Neural progenitor cell (in vitro differentiated cells): ENCODE data around the gene TBX10. TPM values are rescaled to one million over a fixed set of nuclear protein-coding genes. Genes with fewer than 3 reads are reported as not detected.

Experiments used
- DNase-seq: peaks from one replicate; pipeline ENCODE4 v3.0.0-alpha.2; 2016; ENCODE audit warnings: low spot score
- H2AFZ ChIP-seq: fragments of 200-600 bp; sonication (generic); replicated peaks from 2 replicates; pipeline ENCODE4 v1.6.1; 2016; ENCODE audit warnings: antibody characterized with exemption
- H3F3A ChIP-seq: fragments of 200-600 bp; sonication (generic); 2 replicates; pipeline ENCODE4 v1.6.1; 2016; ENCODE audit warnings: antibody characterized with exemption, low read depth
- H3K27ac ChIP-seq: fragments of 200-600 bp; sonication (generic); 2 replicates; pipeline ENCODE4 v1.5.1; 2016; ENCODE audit warnings: mild to moderate bottlenecking
- H3K27me3 ChIP-seq: fragments of 200-600 bp; sonication (generic); 2 replicates; pipeline ENCODE4 v1.6.1; 2016; ENCODE audit warnings: mild to moderate bottlenecking, moderate library complexity
- H3K36me3 ChIP-seq: fragments of 200-600 bp; sonication (generic); 2 replicates; pipeline ENCODE4 v1.5.1; 2016
- H3K4me1 ChIP-seq: fragments of 200-600 bp; sonication (generic); 2 replicates; pipeline ENCODE4 v1.6.1; 2016; ENCODE audit warnings: mixed run types
- H3K4me2 ChIP-seq: fragments of 200-600 bp; sonication (generic); 2 replicates; pipeline ENCODE4 v1.6.1; 2016
- H3K4me3 ChIP-seq: fragments of 200-600 bp; sonication (generic); 2 replicates; pipeline ENCODE4 v1.5.1; 2016
- H3K79me2 ChIP-seq: fragments of 200-600 bp; sonication (generic); 2 replicates; pipeline ENCODE4 v1.6.1; 2016; ENCODE audit warnings: low read depth
- H3K9ac ChIP-seq: fragments of 200-600 bp; sonication (generic); 2 replicates; pipeline ENCODE4 v1.6.1; 2016
- H3K9me3 ChIP-seq: fragments of 200-600 bp; sonication (generic); 2 replicates; pipeline ENCODE4 v1.5.1; 2016; ENCODE audit warnings: low read depth
- H4K20me1 ChIP-seq: fragments of 200-600 bp; sonication (generic); 2 replicates; pipeline ENCODE4 v1.6.1; 2016; ENCODE audit warnings: low read depth
- H3K27ac Mint-ChIP-seq: 3 replicates; pipeline ENCODE4 v1.8.0; 2021; ENCODE audit warnings: mixed read lengths
- H3K27me3 Mint-ChIP-seq: 2 replicates; pipeline ENCODE4 v1.8.0; 2022; ENCODE audit warnings: low read depth, mild to moderate bottlenecking, inconsistent platforms, moderate library complexity, mixed read lengths; ENCODE audit not compliant: insufficient read depth
- H3K36me3 Mint-ChIP-seq: 3 replicates; pipeline ENCODE4 v1.8.0; 2021; ENCODE audit warnings: mixed read lengths
- H3K4me1 Mint-ChIP-seq: 3 replicates; pipeline ENCODE4 v1.8.0; 2021; ENCODE audit warnings: mixed read lengths
- H3K4me3 Mint-ChIP-seq: 3 replicates; pipeline ENCODE4 v1.8.0; 2021; ENCODE audit warnings: mild to moderate bottlenecking, moderate library complexity, mixed read lengths
- H3K9me3 Mint-ChIP-seq: 3 replicates; pipeline ENCODE4 v1.8.0; 2020; ENCODE audit warnings: mixed read lengths
- CTCF ChIP-seq: fragments of 200-600 bp; sonication (generic); IDR thresholded peaks from 2 replicates; pipeline ENCODE4 v1.5.1; 2017; ENCODE audit warnings: antibody characterized with exemption, mild to moderate bottlenecking
- EZH2 ChIP-seq: fragments of 200-600 bp; sonication (generic); IDR thresholded peaks from 2 replicates; pipeline ENCODE4 v1.6.1; 2017; ENCODE audit warnings: antibody characterized with exemption, mild to moderate bottlenecking, moderate library complexity
- EZH2phosphoT487 ChIP-seq: fragments of 200-600 bp; sonication (generic); IDR thresholded peaks from 2 replicates; pipeline ENCODE4 v1.6.1; 2017; ENCODE audit warnings: antibody characterized with exemption
- total RNA-seq: library from RNA; depleted of rRNA; stranded (reverse); fragments of >200 nt; gene quantifications from 2 replicates; pipeline ENCODE4 v1.2.3, GENCODE V29; 2015; ENCODE audit warnings: low replicate concordance

Gene TBX10
- total RNA-seq, 1 donor from 2014 or later = not detected

- Mint-ChIP-seq H3K9me3 (peaks cover 4% of the 10 kb centered on the region), H3K4me1 (peaks cover 40% of the 10 kb centered on the region)
Measured at GRCh38 chr11:67617243-67617953, 22.2 kb downstream of the TBX10 start.

GRCh38 chr11:67616431-67617242 is 22.9 kb downstream of the TBX10 start:
- Histone ChIP-seq H3K79me2 (peaks cover 18% of the 10 kb centered on the region), H3K27me3 (no peaks in the 10 kb centered on the region), H3K27ac (no peak overlapping the region), H3K4me2 (no peak overlapping the region), H2AFZ (no peak overlapping the region), H3F3A (peaks cover 21% of the 10 kb centered on the region), H3K9ac (no peak overlapping the region), H3K9me3 (no peaks in the 10 kb centered on the region), H3K36me3 (no peaks in the 10 kb centered on the region), H3K4me3 (no peak overlapping the region), H3K4me1 (peaks cover 24% of the 10 kb centered on the region), H4K20me1 (peaks cover 9% of the 10 kb centered on the region)
- Mint-ChIP-seq H3K36me3 (peaks cover 12% of the 10 kb centered on the region), H3K27ac (no peak overlapping the region), H3K4me3 (no peak overlapping the region), H3K27me3 (peaks cover 22% of the 10 kb centered on the region), H3K9me3 (peaks cover 4% of the 10 kb centered on the region), H3K4me1 (peaks cover 32% of the 10 kb centered on the region)
- no peak for DNase-seq
- TF ChIP-seq EZH2phosphoT487 = no peak
- TF ChIP-seq EZH2 = no peak
- no peak for TF ChIP-seq CTCF

More at GRCh38 chr11:67617243-67617953, 22.2 kb downstream of the TBX10 start:
- Histone ChIP-seq H3K27me3 (no peaks in the 10 kb centered on the region), H3K9me3 (no peaks in the 10 kb centered on the region), H3K4me2 (no peak overlapping the region), H2AFZ (no peak overlapping the region), H3K9ac (no peak overlapping the region), H4K20me1 (peaks cover 15% of the 10 kb centered on the region), H3F3A (peaks cover 26% of the 10 kb centered on the region), H3K27ac (no peak overlapping the region), H3K4me1 (peaks cover 24% of the 10 kb centered on the region), H3K36me3 (no peaks in the 10 kb centered on the region), H3K4me3 (no peak overlapping the region), H3K79me2 (peaks cover 24% of the 10 kb centered on the region)
- no peak overlapping the region for H3K27ac Mint-ChIP-seq
- peak overlapping the region; percentile 48 for H3K4me3 Mint-ChIP-seq
- no peak for DNase-seq
- H3K36me3 Mint-ChIP-seq = peaks cover 12% of the 10 kb centered on the region
- TF ChIP-seq EZH2phosphoT487 (no peak), CTCF (no peak), EZH2 (no peak)
- H3K27me3 Mint-ChIP-seq = peaks cover 25% of the 10 kb centered on the region

- TF ChIP-seq EZH2phosphoT487 = no peak
- TF ChIP-seq EZH2 = no peak
- TF ChIP-seq CTCF = no peak
- H3K79me2 ChIP-seq = peaks cover 10% of the 10 kb centered on the region
- peaks cover 13% of the 10 kb centered on the region for H3F3A ChIP-seq
- no peak for DNase-seq
- H4K20me1 ChIP-seq = peaks cover 1% of the 10 kb centered on the region
- H3K9me3 ChIP-seq = no peaks in the 10 kb centered on the region
- H3K4me2 ChIP-seq = no peak overlapping the region
- no peak overlapping the region for H2AFZ ChIP-seq
- H3K4me1 Mint-ChIP-seq = peaks cover 26% of the 10 kb centered on the region
- H3K4me3 ChIP-seq = no peak overlapping the region
- no peak overlapping the region for H3K27ac ChIP-seq
- no peaks in the 10 kb centered on the region for H3K27me3 ChIP-seq
- peaks cover 12% of the 10 kb centered on the region for H3K36me3 Mint-ChIP-seq
- no peak overlapping the region for H3K27ac Mint-ChIP-seq
- H3K27me3 Mint-ChIP-seq = peaks cover 21% of the 10 kb centered on the region
- H3K9ac ChIP-seq = no peak overlapping the region
- no peak overlapping the region for H3K4me3 Mint-ChIP-seq
- peaks cover 24% of the 10 kb centered on the region for H3K4me1 ChIP-seq
- peaks cover 4% of the 10 kb centered on the region for H3K9me3 Mint-ChIP-seq
- no peaks in the 10 kb centered on the region for H3K36me3 ChIP-seq
Measured at GRCh38 chr11:67615728-67616430, 23.7 kb downstream of the TBX10 start.
